OCI-LY1 (cell line): Measurements from ENCODE around the gene PIGQ.

Experiments used
- H2AFZ ChIP-seq: fragments of 200-600 bp; sonication (generic), shearing (Covaris generic); 2 replicates; pipeline ENCODE4 v1.6.0; 2014; ENCODE audit warnings: antibody characterized with exemption, mild to moderate bottlenecking, low read length
- H3F3A ChIP-seq: fragments of 200-600 bp; sonication (generic), shearing (Covaris generic); 2 replicates; pipeline ENCODE4 v1.6.0; 2014; ENCODE audit warnings: mild to moderate bottlenecking, antibody characterized with exemption, low read length, moderate library complexity; ENCODE audit not compliant: insufficient read depth
- H3K27ac ChIP-seq: fragments of 200-600 bp; sonication (generic); 2 replicates; pipeline ENCODE4 v1.5.1; 2014; ENCODE audit warnings: low read length, mixed run types, mild to moderate bottlenecking, low read depth; ENCODE audit not compliant: poor library complexity, severe bottlenecking
- H3K27me3 ChIP-seq: fragments of 200-600 bp; sonication (generic); 2 replicates; pipeline ENCODE4 v1.6.0; 2014; ENCODE audit warnings: antibody characterized with exemption, mild to moderate bottlenecking, low read length, moderate library complexity; ENCODE audit not compliant: insufficient read depth
- H3K36me3 ChIP-seq: fragments of 200-600 bp; sonication (generic); 2 replicates; pipeline ENCODE4 v1.6.1; 2014; ENCODE audit warnings: mild to moderate bottlenecking, antibody characterized with exemption, low read length, moderate library complexity, mixed read lengths; ENCODE audit not compliant: insufficient read depth
- H3K4me1 ChIP-seq: fragments of 200-600 bp; sonication (generic); 2 replicates; pipeline ENCODE4 v1.5.1; 2014; ENCODE audit warnings: mild to moderate bottlenecking, low read length, moderate library complexity; ENCODE audit not compliant: insufficient read depth, severe bottlenecking
- H3K4me2 ChIP-seq: fragments of 200-600 bp; sonication (generic), shearing (Covaris generic); 2 replicates; pipeline ENCODE4 v1.6.1; 2014; ENCODE audit warnings: low read length
- H3K4me3 ChIP-seq: fragments of 200-600 bp; sonication (generic); 2 replicates; pipeline ENCODE4 v1.5.1; 2014; ENCODE audit warnings: low read length, low read depth, mild to moderate bottlenecking, mixed read lengths; ENCODE audit not compliant: poor library complexity, severe bottlenecking
- H3K79me2 ChIP-seq: fragments of 200-600 bp; shearing (Covaris generic); 2 replicates; pipeline ENCODE4 v1.6.1; 2016; ENCODE audit warnings: mixed run types, low read length, mixed read lengths; ENCODE audit not compliant: insufficient read depth
- H3K9ac ChIP-seq: fragments of 200-600 bp; sonication (generic), shearing (Covaris generic); 2 replicates; pipeline ENCODE4 v1.6.1; 2014; ENCODE audit warnings: mild to moderate bottlenecking, low read length, mixed read lengths
- H3K9me2 ChIP-seq: fragments of 200-600 bp; sonication (generic), shearing (Covaris generic); 2 replicates; pipeline ENCODE4 v1.6.1; 2014; ENCODE audit warnings: low read depth, mild to moderate bottlenecking, low read length, mixed read lengths
- H3K9me3 ChIP-seq: fragments of 200-600 bp; shearing (Covaris generic); 2 replicates; pipeline ENCODE4 v1.6.1; 2014; ENCODE audit warnings: low read length, mixed read lengths
- H4K20me1 ChIP-seq: fragments of 200-600 bp; sonication (generic), shearing (Covaris generic); 2 replicates; pipeline ENCODE4 v1.6.0; 2016; ENCODE audit warnings: mild to moderate bottlenecking, low read length; ENCODE audit not compliant: insufficient read depth
- CTCF ChIP-seq: fragments of 200-600 bp; sonication (generic), shearing (Covaris generic); IDR thresholded peaks from 2 replicates; pipeline ENCODE4 v1.5.1; 2017; ENCODE audit warnings: mild to moderate bottlenecking, antibody characterized with exemption, low read length, moderate library complexity, mixed read lengths
- EZH2 ChIP-seq: fragments of 200-600 bp; sonication (generic), shearing (Covaris generic); IDR thresholded peaks from 2 replicates; pipeline ENCODE4 v1.8.0; 2017; ENCODE audit warnings: borderline replicate concordance, mixed run types, mild to moderate bottlenecking, antibody characterized with exemption, low read length, moderate library complexity, mixed read lengths

PIGQ gene

GRCh38 chr16:591892-592517 lies 22.2 kb downstream of the PIGQ start:
- Histone ChIP-seq H3K9me2 (no peaks in the 10 kb centered on the region), H3K36me3 (no peaks in the 10 kb centered on the region), H3K27me3 (no peaks in the 10 kb centered on the region), H3K27ac (no peak overlapping the region), H3K4me2 (no peak overlapping the region), H3K4me3 (no peak overlapping the region), H3K4me1 (peaks cover 37% of the 10 kb centered on the region), H3K79me2 (no peaks in the 10 kb centered on the region), H3F3A (no peaks in the 10 kb centered on the region), H4K20me1 (no peaks in the 10 kb centered on the region), H2AFZ (no peak overlapping the region), H3K9ac (no peak overlapping the region; the same call in 1 of the 2 replicates), H3K9me3 (no peaks in the 10 kb centered on the region)
- TF ChIP-seq EZH2 (no peak), CTCF (no peak)

DNA sequence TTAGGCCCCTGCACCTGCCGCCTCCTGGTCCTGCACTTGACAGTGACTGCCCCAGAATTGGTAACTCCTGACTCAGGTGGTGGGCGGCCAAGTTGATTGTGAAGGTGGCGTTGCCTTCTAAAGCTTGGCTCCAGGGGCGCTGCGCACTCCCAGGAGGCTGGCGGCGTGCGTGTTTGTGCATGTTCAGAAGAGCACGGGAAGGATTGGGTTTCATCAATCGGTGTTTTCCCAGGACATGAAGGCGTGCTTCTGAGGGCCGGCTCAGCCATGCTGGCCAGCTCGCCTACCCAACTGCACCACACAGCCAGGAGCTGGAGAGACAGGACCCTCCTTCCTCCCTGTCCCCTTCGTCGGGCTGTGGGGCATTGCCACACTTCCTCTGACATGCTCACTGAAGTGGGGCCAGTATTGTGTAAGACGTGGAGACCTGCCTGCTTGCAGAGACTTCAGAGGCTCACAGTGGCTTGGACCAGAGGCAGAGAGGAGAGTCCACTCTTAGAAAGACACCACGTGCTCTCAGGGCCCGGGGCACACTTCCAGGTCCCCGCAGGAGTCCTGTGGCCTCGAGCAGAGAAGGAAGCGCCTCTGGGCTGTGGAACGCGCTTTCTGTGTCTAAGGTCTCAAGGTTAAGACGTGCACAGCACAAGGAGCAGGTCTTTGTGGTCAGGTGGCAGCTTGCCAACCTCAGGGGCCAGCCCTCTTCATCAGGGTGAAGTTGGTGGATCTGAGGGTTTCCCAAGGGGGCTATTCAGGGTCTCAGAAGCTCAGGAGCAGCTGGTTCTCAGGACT lies 22.9 kb downstream of the PIGQ start:
- Histone ChIP-seq H3K27me3 (no peaks in the 10 kb centered on the region), H2AFZ (no peak overlapping the region), H3K4me3 (no peak overlapping the region), H3K9me2 (no peaks in the 10 kb centered on the region), H3K79me2 (no peaks in the 10 kb centered on the region), H3F3A (no peaks in the 10 kb centered on the region), H3K9me3 (no peaks in the 10 kb centered on the region), H3K9ac (no peak overlapping the region; the same call in 1 of the 2 replicates), H4K20me1 (no peaks in the 10 kb centered on the region), H3K27ac (peak overlapping the region; percentile 3), H3K4me1 (peaks cover 32% of the 10 kb centered on the region), H3K4me2 (no peak overlapping the region; the same call in 1 of the 2 replicates), H3K36me3 (no peaks in the 10 kb centered on the region)
- TF ChIP-seq CTCF (no peak), EZH2 (no peak)

- TF ChIP-seq CTCF (no peak), EZH2 (no peak)
- H2AFZ ChIP-seq = no peak overlapping the region
- peaks cover 27% of the 10 kb centered on the region for H3K4me1 ChIP-seq
- H3K36me3 ChIP-seq = no peaks in the 10 kb centered on the region
- H3K9ac ChIP-seq = no peak overlapping the region; the same call in 1 of the 2 replicates
- no peaks in the 10 kb centered on the region for H3F3A ChIP-seq
- H3K4me3 ChIP-seq = no peak overlapping the region
- no peaks in the 10 kb centered on the region for H3K79me2 ChIP-seq
- no peaks in the 10 kb centered on the region for H3K9me3 ChIP-seq
- no peaks in the 10 kb centered on the region for H3K9me2 ChIP-seq
- peak overlapping the region; percentile 3 for H3K27ac ChIP-seq
- H3K27me3 ChIP-seq = no peaks in the 10 kb centered on the region
- H3K4me2 ChIP-seq = no peak overlapping the region; the same call in 1 of the 2 replicates
- H4K20me1 ChIP-seq = no peaks in the 10 kb centered on the region
These were observed 23.6 kb downstream of the PIGQ start for GRCh38 chr16:593406-593805.
